PFSK-1 (cell line): ENCODE results near the gene VDAC2.

ENCODE experiments used
- FOXP2 ChIP-seq: optimal IDR thresholded peaks from 2 replicates; pipeline ENCODE3; 2011; ENCODE audit warnings: borderline replicate concordance, control low read depth, inconsistent platforms; ENCODE audit not compliant: insufficient read depth; ENCODE audit errors: extremely low read length, extremely low read depth
- POLR2AphosphoS5 ChIP-seq: IDR thresholded peaks from 2 replicates; pipeline ENCODE4 v1.6.1; 2012; ENCODE audit warnings: low read depth, mild to moderate bottlenecking, control low read depth, low read length, moderate library complexity
- SIN3A ChIP-seq: IDR thresholded peaks from 2 replicates; pipeline ENCODE4 v1.6.1; 2012; ENCODE audit warnings: mild to moderate bottlenecking, low read length, moderate library complexity, borderline replicate concordance; ENCODE audit not compliant: insufficient read depth
- TAF1 ChIP-seq: IDR thresholded peaks from 2 replicates; pipeline ENCODE4 v1.6.1; 2012; ENCODE audit warnings: low read length, control low read depth, borderline replicate concordance; ENCODE audit not compliant: insufficient read depth
- TF ChIP-seq, protein P1 (sequence below), 2 experiments: IDR thresholded peaks; 2 replicates each; pipeline versions ENCODE4 v1.6.1 to v1.8.0; 2011 to 2012; ENCODE audit warnings: low read depth in 2 of 2, low read length in 2 of 2, control low read depth in 1 of 2, inconsistent platforms in 1 of 2, mild to moderate bottlenecking in 1 of 2, moderate library complexity in 1 of 2; ENCODE audit not compliant: insufficient read depth in 1 of 2

GRCh38 chr10:75245354-75246250, 35.0 kb downstream of the VDAC2 start:
- TF ChIP-seq, protein P1, sequence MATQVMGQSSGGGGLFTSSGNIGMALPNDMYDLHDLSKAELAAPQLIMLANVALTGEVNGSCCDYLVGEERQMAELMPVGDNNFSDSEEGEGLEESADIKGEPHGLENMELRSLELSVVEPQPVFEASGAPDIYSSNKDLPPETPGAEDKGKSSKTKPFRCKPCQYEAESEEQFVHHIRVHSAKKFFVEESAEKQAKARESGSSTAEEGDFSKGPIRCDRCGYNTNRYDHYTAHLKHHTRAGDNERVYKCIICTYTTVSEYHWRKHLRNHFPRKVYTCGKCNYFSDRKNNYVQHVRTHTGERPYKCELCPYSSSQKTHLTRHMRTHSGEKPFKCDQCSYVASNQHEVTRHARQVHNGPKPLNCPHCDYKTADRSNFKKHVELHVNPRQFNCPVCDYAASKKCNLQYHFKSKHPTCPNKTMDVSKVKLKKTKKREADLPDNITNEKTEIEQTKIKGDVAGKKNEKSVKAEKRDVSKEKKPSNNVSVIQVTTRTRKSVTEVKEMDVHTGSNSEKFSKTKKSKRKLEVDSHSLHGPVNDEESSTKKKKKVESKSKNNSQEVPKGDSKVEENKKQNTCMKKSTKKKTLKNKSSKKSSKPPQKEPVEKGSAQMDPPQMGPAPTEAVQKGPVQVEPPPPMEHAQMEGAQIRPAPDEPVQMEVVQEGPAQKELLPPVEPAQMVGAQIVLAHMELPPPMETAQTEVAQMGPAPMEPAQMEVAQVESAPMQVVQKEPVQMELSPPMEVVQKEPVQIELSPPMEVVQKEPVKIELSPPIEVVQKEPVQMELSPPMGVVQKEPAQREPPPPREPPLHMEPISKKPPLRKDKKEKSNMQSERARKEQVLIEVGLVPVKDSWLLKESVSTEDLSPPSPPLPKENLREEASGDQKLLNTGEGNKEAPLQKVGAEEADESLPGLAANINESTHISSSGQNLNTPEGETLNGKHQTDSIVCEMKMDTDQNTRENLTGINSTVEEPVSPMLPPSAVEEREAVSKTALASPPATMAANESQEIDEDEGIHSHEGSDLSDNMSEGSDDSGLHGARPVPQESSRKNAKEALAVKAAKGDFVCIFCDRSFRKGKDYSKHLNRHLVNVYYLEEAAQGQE (IDR thresholded peaks at IDR 0.05; ENCODE audit: insufficient read depth in 1 of 2, low read depth in 2 of 2, low read length in 2 of 2), result no peak
- TF ChIP-seq POLR2AphosphoS5, result no peak
- no peak for TF ChIP-seq SIN3A
- no peak for TF ChIP-seq TAF1
- no peak for TF ChIP-seq FOXP2
